Measurements from ENCODE around the gene ACBD4.

DNA sequence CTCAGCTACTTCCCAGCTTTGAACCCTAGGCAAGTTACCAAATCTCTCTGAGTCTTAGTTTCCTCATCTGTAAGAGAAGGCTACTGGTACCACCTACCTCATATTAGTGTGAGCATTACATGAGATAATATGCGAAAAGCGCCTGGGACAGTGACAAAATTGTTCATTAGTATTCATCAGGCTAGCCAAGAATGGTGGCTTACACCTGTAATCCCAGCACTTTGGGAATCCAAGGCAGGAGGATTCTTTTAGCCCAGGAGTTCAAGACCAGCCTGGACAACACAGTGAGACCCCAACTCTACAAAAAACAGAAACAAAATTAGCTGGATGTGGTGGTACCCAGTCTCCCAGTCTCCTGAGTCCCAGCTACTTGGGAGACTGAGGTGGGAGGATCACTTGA lies 6.5 kb upstream of the ACBD4 start:
- TF ChIP-seq, protein P1, sequence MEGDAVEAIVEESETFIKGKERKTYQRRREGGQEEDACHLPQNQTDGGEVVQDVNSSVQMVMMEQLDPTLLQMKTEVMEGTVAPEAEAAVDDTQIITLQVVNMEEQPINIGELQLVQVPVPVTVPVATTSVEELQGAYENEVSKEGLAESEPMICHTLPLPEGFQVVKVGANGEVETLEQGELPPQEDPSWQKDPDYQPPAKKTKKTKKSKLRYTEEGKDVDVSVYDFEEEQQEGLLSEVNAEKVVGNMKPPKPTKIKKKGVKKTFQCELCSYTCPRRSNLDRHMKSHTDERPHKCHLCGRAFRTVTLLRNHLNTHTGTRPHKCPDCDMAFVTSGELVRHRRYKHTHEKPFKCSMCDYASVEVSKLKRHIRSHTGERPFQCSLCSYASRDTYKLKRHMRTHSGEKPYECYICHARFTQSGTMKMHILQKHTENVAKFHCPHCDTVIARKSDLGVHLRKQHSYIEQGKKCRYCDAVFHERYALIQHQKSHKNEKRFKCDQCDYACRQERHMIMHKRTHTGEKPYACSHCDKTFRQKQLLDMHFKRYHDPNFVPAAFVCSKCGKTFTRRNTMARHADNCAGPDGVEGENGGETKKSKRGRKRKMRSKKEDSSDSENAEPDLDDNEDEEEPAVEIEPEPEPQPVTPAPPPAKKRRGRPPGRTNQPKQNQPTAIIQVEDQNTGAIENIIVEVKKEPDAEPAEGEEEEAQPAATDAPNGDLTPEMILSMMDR (IDR thresholded peaks at IDR 0.05), result no peak
- TF ChIP-seq POLR2A (IDR thresholded peaks at IDR 0.05), result no peak

Measured in upper lobe of left lung (tissue), 4 donors.